Ureter (tissue), 1 donor: ENCODE data around the gene KRTAP10-8. TPM values are rescaled to one million over a fixed set of nuclear protein-coding genes. Genes with fewer than 3 reads are reported as not detected.
"Not testable (repeated sequence)": the region's sequence is repeated elsewhere in the genome, so short reads cannot be mapped to it uniquely, and the experiment has no call there.

ENCODE experiments used
- DNase-seq: peaks from one replicate; pipeline ENCODE4 v3.0.0-alpha.2; 2020; ENCODE audit warnings: low spot score
- total RNA-seq: library from RNA; stranded (reverse); gene quantifications from one replicate; pipeline ENCODE4 v1.2.4, GENCODE V29; 2023
- donor health status: DM: yes; HTN: yes; CAD: no.

KRTAP10-8 gene
- total RNA-seq, 1 donor from 2014 or later: not detected

DNA sequence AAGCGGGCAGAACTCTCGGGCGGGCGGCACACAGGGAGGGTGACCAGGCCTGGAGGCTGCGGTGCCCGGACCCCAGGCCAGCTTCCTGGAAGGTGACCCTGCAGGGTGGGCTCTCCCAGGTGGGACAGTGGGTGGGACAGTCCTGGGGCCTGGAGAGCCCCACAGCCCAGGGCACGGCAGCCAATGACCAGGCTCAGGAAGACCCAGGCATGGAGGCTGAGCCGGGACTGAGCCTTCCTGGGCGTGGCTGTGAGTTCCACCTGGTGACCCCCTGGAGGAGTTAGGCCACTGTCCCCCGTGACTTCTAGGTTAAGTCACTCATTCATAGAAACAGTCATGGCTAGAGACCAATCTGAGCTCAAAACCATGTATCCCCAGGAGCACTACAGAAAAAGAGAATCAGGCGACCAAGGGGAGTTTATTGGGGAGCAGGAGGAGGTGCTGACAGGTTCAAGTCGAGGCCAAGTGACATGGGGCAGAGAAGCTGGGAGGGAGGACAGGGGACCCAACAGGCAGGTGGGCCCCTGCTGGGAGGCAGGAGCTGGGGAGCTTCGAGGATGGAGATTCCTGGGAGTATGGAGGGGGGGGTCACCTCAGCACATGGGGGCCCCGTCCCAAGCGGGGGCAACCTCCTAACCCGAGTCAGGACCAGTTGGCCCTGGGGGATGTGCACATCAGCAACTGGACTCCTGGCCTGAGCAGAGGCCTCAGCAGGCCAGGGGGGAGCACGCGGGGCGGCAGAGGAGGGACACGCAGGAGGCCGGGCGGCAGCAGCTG, 32.6 kb upstream of the KRTAP10-8 start:
- DNase-seq: no peak

DNA sequence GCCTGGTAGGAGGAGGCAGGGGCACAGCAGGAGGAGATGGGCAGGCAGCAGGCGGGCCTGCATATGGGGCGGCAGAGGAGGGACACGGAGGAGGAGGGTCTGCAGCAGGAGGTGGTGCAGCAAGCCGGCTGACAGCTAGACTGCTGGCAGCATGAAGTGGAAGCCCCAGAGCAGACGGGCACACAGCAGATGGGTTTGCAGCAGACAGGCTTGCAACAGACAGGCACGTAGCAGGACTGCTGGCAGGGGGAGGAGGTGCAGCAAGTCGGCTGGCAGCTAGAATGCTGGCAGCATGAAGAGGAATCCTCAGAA, 32.1 kb upstream of the KRTAP10-8 start:
- DNase-seq: no peak

DNA sequence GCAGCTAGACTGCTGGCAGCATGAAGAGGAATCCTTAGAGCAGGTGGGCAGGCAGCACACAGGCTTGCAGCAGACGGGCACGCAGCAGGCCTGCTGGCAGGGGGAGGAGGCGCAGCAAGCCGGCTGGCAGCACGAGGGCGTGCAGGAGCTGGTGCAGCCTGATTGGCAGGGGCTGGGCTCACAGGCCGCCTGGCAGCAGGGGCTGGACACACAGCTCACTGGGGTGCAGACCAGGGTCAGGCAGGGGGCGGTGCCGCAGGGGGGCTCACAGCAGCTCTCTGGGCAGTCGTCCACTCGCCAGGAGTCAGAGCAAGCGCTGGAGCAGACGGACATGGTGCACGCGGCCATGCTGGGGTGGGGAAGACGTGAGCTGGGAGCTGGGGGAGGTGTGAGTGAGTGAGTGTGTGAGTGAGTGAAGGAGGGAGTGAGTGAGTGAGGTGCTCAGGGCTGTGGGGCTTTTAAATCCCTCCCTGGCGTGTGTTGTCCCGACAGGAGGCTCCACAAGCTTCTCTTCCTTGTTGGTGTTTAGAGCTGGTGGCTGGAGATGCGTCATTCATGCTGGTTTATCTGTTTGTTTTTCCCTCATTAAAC, 31.6 kb upstream of the KRTAP10-8 start, which contains the start of gene KRTAP10-5:
Gene KRTAP10-5 (minus strand): TSS at position 374 of the 591 bp plus-strand sequence. CDS start 26 bp downstream, at position 348.
- DNase-seq: not testable (repeated sequence)

DNA sequence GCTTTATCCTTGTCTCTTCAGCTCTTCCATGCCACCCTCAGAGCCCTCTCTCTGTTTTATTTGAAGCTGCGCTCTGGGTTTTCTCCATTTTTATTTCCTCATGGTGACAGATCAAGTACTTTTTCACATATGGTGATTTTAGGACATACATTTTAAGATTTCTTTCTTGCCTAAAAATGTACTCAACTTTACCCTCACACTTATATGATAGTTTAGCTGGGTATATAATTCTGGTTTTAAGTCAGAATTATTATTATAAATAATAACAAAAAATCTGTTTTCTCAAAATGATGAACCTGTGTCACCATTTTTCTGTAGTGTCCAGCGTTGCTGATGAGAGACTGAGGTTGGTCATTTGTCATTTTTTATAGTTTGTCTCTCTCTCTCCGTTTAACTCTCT, 30.7 kb upstream of the KRTAP10-8 start:
- DNase-seq: no peak

DNA sequence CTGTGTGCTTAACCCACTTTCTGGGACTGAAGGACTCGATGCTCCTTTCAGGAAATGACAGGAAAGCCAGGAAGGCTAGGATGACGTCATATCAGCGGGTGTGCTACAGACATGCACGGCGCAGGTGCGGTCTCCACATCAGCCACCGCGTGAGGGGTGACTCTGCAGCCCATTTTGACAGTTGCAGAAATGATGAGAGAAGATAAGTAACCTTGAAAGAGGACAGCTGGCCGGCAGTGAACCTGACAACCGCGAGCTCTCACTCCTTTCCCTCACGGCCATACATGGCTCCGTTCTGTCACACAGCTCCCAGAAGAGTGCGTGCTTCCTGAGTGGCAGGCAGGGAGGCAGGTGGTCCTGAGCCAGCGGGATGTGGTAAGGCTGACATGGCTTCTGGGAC, 29.8 kb upstream of the KRTAP10-8 start:
- DNase-seq: no peak

DNA sequence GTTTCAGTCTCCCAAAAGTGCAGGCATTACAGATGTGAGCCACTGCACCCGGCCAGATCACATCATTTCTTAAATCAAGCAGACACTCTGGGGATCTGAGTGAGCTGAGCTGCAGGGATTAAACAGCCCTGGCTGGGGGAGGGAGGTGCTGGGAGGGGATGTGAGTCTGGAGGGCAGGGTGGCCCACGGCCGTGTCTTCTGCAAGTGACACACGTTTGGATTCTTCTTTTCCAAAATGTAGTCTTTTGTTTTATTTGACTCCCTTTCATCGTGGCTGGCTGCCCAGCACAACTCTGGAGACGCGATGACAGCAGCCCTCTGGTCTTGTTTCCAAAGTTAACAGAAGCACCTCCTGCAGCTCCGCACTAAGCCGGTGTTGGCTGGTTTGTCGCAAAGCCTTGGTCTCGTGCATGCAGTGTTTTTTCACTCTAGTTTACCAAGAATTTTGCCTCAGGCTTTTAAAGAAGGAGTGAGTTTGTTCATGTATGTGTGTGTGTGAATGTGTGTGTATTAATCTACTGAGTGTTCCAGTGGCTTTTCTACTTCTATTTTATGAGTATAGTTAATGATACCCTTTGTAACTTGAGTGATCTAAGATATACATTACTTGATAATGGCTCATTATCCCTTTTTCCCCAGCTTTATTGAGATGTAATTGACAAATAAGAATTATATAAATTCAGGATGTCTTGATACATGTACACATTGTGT, 28.6 kb upstream of the KRTAP10-8 start:
- DNase-seq: no peak

DNA sequence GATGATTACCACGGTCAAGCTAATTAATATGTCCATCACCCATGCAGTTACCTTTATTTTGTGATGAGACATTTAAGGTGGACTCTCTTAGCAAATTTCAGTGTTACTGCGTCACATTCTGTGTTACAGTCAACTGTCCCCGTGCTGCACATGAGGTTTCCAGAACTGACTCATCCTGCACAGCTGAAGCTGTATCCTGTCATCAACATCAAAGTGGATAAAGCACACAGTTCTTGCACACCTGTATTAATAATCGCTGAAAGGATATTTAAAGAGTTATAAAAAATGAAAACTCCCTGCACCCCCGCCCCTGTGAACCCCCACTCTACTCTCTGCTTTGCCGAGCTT, 28.1 kb upstream of the KRTAP10-8 start:
- no peak for DNase-seq

DNA sequence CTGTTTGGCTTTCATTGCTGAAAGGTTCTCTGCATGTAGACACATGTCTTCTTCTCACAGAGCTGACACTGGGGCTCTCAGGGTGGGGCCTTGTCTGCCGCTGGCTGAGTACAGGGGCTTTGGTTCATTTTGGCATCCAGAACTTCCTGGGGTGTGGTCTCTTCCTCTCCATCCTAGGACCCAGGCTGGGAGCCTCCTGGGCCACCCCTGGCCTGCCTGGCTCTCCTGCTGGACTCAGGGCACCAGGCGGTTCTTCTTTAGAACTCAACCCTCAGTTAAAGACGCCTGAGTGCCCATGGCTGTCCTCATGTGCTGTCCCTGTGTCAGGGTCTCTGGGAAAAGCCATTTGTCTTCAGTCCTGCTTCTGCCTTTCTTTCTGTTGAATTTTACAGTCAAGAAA, 26.0 kb upstream of the KRTAP10-8 start:
- no peak for DNase-seq

DNA sequence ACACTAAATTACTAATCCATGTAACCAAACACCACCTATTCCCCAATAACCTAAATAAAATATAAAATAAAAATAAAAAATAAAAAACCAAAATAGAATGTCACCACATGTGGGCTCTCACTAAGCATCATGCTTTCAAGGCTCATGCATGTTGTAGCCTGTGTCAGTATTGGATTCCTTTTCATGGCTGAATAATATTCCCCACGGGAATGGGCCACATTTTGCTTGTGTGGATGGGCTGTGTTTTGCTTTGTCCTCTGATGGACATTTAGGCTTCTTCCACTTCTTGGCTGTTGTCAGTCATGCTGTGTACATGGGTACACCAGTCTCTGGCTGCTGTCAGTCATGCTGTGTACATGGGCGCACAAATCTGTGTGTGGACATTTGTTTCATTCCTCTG, 22.8 kb upstream of the KRTAP10-8 start:
- no peak for DNase-seq

DNA sequence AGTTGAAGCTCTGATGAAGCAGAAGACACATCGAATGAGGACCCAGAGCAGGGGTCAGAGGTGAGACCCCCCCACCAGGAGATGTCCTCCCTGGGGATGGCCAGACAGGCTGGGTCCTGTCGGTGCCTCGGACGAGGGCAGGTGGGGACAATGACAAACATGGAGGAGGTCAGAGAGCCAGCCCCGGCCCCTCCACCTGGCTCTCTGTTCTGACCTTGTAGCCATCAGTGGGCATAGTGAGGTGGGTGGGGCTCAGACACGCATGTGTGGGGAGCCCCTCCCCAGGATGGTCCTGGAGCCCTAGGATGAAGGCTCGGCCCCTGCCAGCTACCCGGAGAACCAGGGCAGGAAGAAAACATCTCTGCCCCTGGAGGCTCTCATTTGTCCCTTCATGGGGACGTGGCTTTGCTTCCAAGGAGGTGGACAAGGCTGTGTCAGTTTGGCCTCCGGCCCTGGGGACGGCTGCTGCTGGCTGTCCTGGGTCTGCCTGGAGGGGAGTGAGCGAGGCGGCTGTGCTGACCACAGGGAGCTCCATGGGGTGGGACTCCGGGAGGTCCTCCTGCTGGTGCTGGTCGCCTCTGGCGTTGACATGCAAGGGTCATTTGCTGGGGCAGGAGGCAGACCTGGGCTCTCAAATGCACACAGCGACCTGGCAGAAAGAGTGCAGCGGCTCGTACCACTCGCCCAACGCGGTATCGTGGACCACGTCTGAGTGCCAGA, 22.1 kb upstream of the KRTAP10-8 start:
- DNase-seq: no peak

DNA sequence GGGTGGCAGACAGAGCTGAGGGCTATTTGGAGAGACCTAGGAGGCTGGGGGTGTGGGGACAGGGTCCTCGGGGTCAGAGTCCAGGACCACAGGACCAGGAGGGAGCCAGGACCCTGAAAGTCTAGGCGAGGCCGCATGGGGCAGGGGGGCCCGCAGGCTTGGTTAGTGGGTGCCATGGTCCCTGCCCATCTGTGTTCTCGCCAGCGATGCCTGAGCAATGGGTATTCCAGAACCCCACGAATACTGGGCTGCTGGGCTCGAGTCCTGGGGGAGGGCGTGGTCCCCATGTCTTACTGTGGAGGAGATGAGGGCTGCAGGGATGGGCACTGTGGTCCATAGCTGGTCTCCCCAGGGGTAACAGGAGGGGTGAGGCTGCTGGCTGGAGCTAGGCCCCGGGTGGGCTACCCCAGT, 21.6 kb upstream of the KRTAP10-8 start:
- DNase-seq: no peak

DNA sequence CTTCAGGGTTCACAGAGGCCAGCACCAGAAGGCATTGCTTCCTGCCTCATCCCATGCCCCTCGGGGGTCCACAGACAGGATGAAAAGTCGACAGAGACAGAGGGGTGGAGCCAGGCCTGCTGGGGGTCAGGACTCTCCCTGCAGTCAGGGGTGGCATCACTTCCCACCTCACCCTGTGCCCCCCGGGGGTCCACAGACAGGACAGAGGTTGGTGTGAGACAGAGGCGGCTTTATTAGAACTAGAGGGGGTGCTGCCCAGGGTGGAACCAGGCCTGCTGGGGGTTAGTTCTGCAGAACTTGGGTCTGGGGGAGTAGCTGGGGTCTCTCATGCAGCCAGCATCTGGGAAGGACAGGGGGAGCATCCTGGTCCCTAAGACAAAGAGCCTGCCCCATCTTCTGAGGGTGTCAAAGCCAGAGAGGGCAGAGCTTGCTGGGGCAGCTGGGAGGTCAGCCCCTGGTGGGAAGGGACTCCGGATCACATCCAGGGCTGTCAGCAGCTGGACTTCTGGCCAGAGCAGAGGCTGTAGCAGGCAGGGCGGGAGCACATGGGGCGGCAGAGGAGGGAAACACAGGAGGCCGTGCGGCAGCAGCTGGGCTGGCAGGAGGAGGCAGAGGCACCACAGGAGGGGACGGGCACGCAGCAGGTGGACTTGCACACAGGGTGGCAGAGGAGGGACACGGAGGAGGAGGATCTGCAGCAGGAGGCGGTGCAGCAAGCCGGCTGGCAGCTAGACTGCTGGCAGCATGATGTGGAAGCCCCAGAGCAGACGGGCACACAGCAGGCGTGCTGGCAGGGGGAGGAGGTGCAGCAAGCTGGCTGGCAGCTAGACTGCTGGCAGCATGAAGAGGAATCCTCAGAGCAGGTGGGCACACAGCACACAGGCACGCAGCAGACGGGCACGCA, 20.7 kb upstream of the KRTAP10-8 start:
- not testable (repeated sequence) for DNase-seq

DNA sequence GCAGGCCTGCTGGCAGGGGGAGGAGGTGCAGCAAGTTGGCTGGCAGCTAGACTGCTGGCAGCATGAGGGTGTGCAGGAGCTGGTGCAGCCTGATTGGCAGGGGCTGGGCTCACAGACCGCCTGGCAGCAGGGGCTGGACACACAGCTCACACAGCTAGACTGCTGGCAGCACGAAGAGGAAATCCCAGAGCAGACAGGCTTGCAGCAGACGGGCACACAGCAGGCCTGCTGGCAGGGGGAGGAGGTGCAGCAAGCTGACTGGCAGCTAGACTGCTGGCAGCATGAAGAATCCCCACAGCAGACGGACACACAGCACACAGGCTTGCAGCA, 20.1 kb upstream of the KRTAP10-8 start:
- DNase-seq: not testable (repeated sequence)

DNA sequence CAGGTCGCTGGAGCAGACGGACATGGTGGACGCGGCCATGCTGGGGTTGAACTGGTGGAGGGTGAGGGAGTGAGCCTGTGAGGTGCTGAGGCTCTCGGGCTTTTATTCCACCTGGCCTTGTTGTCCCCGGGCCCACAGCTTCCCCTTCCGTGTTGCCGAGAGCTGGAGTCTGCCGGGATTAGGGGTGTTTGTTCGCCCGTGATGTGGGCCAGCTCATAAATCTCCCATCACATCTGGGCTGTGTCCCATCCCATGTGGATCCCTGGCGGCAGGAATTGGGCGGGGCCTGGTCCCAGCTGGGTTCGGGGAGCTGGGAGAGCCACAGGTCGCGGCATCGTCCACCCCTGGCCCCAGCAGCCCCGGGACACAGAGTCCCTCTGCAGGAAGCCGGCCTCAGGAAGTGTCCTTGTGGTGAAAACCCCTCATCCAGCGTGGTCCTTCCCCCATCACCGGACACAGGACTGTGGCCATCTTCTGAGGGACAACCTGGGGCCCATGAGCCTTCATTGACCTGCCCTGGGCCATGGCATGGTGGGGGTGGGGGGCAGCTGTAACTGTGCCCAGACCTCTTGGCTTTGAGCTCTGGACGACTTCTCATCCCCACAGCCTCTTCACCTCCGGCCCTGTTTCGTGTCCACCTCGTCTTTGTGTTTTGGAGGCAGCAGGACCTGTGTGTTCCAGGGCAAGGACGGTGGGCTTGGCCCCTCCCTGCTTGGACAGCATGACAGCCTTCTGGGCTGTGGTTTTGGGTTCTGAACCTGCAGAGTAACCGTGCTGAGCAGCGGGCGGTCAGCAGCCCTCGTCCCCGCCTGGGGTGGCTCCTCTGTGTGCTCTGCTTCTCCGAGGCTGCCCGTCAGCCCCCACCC, 19.2 kb upstream of the KRTAP10-8 start, which contains the start of gene KRTAP10-6:
Gene KRTAP10-6 (minus strand): TSS at position 60 of the 866 bp plus-strand sequence. CDS start 21 bp downstream, at position 39.
- no peak for DNase-seq

DNA sequence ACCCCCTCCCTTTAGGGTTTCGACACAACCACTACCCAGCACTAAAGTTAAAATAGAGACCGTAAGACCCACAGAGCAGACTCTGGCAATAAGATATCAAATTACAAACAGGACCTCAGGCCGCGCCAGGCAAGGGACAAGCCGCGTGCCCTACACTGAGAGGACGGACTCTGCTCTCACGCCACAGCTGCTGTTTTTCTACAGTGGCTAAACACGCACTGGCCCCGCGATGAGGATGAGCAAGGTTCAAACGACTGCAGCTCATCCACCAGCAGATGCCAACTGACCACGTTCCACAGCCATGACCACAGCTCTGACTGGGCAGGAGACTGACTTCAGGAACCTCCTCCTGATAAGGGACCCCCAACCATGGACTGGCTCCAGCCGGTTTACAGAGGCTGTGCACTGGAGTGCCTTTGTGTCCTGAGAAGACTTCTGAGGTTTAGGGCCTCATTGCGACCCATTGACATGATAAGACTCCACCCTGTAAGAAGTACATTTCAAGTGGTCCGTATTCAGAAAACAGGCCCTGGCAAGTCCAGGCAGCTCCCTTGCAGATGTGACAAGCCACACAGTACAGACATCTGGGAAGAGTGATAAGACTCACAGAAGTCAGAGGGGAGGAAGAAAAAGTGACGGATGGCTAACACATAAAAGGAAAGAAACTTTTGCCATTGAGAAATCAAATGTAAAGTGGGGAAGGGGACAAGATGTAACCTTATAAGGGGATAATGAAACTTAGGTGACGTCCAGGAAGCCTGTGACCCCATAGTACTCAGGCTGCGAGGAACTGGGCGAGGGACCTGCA, 18.1 kb upstream of the KRTAP10-8 start:
- no peak for DNase-seq

DNA sequence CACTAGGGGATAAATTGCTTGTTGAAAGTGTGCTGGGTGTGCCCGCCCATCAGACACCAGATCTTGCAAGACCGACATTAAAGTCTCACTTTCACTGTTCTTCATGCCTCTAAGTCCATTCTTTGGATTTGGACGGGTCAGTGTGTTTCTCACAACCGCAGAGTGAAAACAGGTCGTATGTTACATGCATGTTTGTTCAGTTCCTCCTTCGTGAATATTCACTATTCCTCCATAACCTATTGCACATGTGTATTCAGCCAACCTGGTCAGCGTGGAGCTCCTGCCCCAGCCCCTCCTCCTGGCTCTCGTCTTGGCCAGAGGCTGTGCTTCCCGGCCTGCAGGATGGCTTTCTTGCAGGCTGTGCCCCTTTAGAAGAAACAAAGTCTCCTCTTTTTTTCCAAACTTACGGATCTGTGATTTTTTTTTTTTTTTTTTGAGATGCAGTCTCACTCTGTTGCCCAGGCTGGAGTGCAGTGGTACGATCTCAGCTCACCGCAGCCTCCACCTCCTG, 17.4 kb upstream of the KRTAP10-8 start:
- no peak for DNase-seq

DNA sequence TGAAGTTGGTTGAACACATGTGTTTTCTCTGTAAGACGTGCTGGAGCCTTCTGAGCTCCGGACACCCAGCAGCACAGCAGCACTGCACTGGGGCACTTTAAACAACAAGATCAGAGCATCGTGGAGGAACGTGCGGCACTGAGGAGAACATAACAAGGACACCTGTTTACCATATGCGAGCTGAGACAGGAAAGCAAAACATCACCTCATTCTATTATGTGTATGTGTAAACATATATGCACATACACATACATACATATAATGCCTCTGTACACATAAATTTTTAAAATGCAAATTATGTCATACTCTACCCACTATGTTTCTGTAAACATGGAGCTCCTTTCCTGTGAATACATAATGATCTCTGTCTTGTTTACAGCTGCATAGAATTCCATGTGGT, 16.4 kb upstream of the KRTAP10-8 start:
- no peak for DNase-seq

DNA sequence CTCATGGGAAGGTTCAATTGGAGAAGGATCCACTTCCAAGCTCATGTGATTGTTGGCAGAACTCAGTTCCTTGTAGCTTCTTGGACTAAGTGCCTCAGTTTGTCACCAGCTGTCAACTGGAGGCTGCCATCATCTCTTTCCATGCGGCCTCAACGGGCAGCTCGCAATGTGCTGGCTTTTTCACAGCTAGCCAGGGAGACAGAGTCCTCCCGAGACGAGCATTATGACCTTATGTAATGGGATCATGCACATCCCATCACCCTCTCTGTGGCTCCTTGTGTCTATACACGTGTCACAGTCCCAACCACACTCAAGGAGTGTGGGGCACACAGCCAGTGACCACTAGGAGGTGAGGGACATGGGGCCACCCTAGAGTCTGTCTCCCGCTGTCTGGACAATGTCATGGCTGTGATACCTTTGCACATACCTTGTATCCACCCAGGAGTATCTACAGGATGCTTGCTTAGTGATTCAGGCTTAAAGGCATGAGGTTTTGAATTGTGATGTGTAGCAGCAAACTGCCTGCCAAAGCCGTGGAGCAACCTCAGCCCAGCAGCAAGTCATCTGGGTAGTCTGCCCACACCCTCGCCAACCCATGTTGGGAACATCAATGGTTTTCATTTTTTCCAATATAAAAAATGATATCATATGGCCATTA, 15.7 kb upstream of the KRTAP10-8 start:
- DNase-seq: no peak

DNA sequence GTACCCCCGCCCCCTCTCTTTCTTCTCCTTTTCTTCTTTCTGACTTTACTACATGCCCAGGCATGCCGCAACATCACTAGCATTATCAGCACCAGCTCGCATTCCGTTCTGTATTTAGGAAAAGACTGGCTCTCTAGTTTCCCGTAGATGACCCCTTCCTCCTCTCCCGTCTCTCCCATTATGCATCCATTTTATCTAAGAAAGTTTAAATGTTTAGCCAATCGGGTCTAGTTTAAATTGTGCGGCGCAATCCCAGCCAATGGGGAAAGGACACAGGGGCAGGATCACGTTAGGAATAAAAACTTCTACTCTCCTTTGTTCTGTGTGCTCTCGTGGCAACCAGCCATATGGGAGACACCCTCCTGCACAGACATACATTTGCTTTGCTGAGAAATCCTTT, 13.8 kb upstream of the KRTAP10-8 start:
- DNase-seq: no peak
